Adrenal gland (tissue), 12 donors: ENCODE data around the gene ATP5PO. TPM values are rescaled to one million over a fixed set of nuclear protein-coding genes. Genes with fewer than 3 reads are reported as not detected.

Experiments
- DNase-seq, 7 donors: peaks; one replicate each; pipeline ENCODE4 v3.0.0-alpha.2; 2019 to 2020
- H3K27ac ChIP-seq, 5 donors: fragments of 200-600 bp; sonication (generic) in 4 of 5; 1 replicate in 3 of 5; 2 replicates in 2 of 5; pipeline versions ENCODE4 v1.5.1 to v1.8.0; 2016 to 2020; ENCODE audit warnings: mild to moderate bottlenecking in 1 of 5
- H3K27me3 ChIP-seq: fragments of 200-600 bp; 2 replicates; pipeline ENCODE4 v1.8.0; 2021
- H3K36me3 ChIP-seq, 2 donors: fragments of 200-600 bp; replicated peaks in 1 of 2; 1 replicate in 1 of 2; 2 replicates in 1 of 2; pipeline versions ENCODE4 v1.5.1 to v1.8.0; 2018 to 2022
- H3K4me1 ChIP-seq, 2 donors: fragments of 200-600 bp; replicated peaks in 1 of 2; 1 replicate in 1 of 2; 2 replicates in 1 of 2; pipeline versions ENCODE4 v1.5.1 to v1.8.0; 2018 to 2021
- H3K4me3 ChIP-seq, 4 donors: fragments of 200-600 bp; sonication (generic) in 3 of 4; one replicate each; pipeline ENCODE4 v1.5.1; 2016 to 2018
- H3K9me3 ChIP-seq, 3 donors: fragments of 200-600 bp; sonication (generic) in 1 of 3; replicated peaks in 1 of 3; 1 replicate in 2 of 3; 2 replicates in 1 of 3; pipeline versions ENCODE4 v1.5.1 to v1.8.0; 2016 to 2021
- CTCF ChIP-seq, 6 experiments: fragments of 450-650 bp in 4 of 6; fragments of 200-600 bp in 2 of 6; sonication (generic) in 1 of 6; IDR thresholded peaks; 1 replicate in 5 of 6; 2 replicates in 1 of 6; pipeline versions ENCODE4 v1.5.1 to v1.8.0; 2016 to 2021; ENCODE audit warnings: antibody characterized with exemption in 6 of 6, mild to moderate bottlenecking in 2 of 6, moderate library complexity in 1 of 6
- POLR2A ChIP-seq, 2 donors: fragments of 450-650 bp; IDR thresholded peaks; one replicate each; pipeline ENCODE4 v1.6.1; 2017; ENCODE audit warnings: antibody characterized with exemption in 2 of 2, mild to moderate bottlenecking in 2 of 2, moderate library complexity in 1 of 2
- WGBS, 4 donors: extraction: QIAGEN DNeasy Blood & Tissue Kit in 2 of 4; methylation state at CpG; one replicate each; pipeline versions ENCODE4 v1.1.5 to v1.1.7; 2013 to 2017; 5-methylcytosine and 5-hydroxymethylcytosine counted together
- intact Hi-C, 2 donors: fragments of 100-400 bp; cut with DNase I; formaldehyde crosslinking; loops; one replicate each; pipeline versions ENCODE4 v1.14.1 to v1.15.0; 2022 to 2023
- polyA plus RNA-seq, 3 donors: library from polyadenylated mRNA; stranded (reverse); fragments of 200-250 nt in 2 of 3; fragments of 350-450 nt in 1 of 3; fragmentation: Illumina TruSeq in 1 of 3; extraction: RNeasy Lipid Tissue Mini Kit (QIAGEN cat#74804) in 1 of 3; gene quantifications; one replicate each; pipeline ENCODE4 v1.2.3, GENCODE V29; 2013 to 2014
- total RNA-seq, 9 donors: library from RNA; depleted of rRNA in 4 of 9; stranded (reverse); fragments of >200 nt in 4 of 9; fragments of 120-200 nt in 1 of 9; fragmentation: NEBNext Ultra II Directional in 1 of 9; extraction: Animal tissue kit (Norgen Biotek cat#: 25700) in 1 of 9; gene quantifications; one replicate each; pipeline versions ENCODE4 v1.1.0 to v1.2.4, GENCODE V29; 2013 to 2023
- donor health status: healthy with polysubstance abuse.
- donor health status: Bipolar disorder and iron deficiency.
- donor health status: DM: yes; HTN: yes; CAD: no.
- donor health status: DM: no; HTN: no; CAD: no.
- donor health status: DM: no; HTN: no; CAD: no.
- donor health status: DM: yes; HTN: yes; CAD: no.

ATP5PO gene
- total and polyA plus RNA-seq, 12 donors: 78.6 to 299 (median 189) TPM

GRCh38 chr21:33884376-33885171, 31.0 kb downstream of the ATP5PO start:
- DNase-seq: no peak
- TF ChIP-seq POLR2A (IDR thresholded peaks at IDR 0.05): no peak
- TF ChIP-seq CTCF (IDR thresholded peaks at IDR 0.05): no peak
- H3K4me1 ChIP-seq: no peaks in the 10 kb centered on the region
- WGBS, 4 donors: 66 to 81% (median 77%) methylated on average over 20 of the region's 20 CpGs
- H3K27ac ChIP-seq: no peak overlapping the region
- no peaks in the 10 kb centered on the region for H3K9me3 ChIP-seq
- no peaks in the 10 kb centered on the region for H3K36me3 ChIP-seq
- H3K27me3 ChIP-seq: no peaks in the 10 kb centered on the region
- intact Hi-C loops: no loop called here
- H3K4me3 ChIP-seq: no peak overlapping the region

- H3K4me3 ChIP-seq: no peak overlapping the region
- H3K36me3 ChIP-seq: no peaks in the 10 kb centered on the region
- intact Hi-C loops: no loop called here
- WGBS, 4 donors: 85 to 92% (median 89%) methylated on average over 12 of the region's 12 CpGs
- H3K27me3 ChIP-seq: no peaks in the 10 kb centered on the region
- H3K9me3 ChIP-seq: no peaks in the 10 kb centered on the region
- no peak for TF ChIP-seq POLR2A (IDR thresholded peaks at IDR 0.05)
- TF ChIP-seq CTCF (IDR thresholded peaks at IDR 0.05): no peak
- no peaks in the 10 kb centered on the region for H3K4me1 ChIP-seq
- no peak overlapping the region for H3K27ac ChIP-seq
- no peak for DNase-seq
Observed at GRCh38 chr21:33883118-33883517, 32.5 kb downstream of the ATP5PO start.

- 71 to 81% (median 72%) methylated on average over 9 of the region's 9 CpGs for WGBS, 4 donors
- TF ChIP-seq POLR2A (IDR thresholded peaks at IDR 0.05): no peak
- no peak for TF ChIP-seq CTCF (IDR thresholded peaks at IDR 0.05)
Observed at GRCh38 chr21:33881689-33882440, 33.7 kb downstream of the ATP5PO start.

GRCh38 chr21:33880626-33881025, 35.0 kb downstream of the ATP5PO start:
- intact Hi-C loops: no loop called here
- Histone ChIP-seq H3K4me1 (no peaks in the 10 kb centered on the region), H3K9me3 (no peaks in the 10 kb centered on the region), H3K4me3 (no peak overlapping the region), H3K27me3 (no peaks in the 10 kb centered on the region), H3K36me3 (no peaks in the 10 kb centered on the region), H3K27ac (no peak overlapping the region)
- TF ChIP-seq CTCF (IDR thresholded peaks at IDR 0.05) (no peak), POLR2A (IDR thresholded peaks at IDR 0.05) (no peak)
- 88 to 99% (median 91%) methylated on average over 7 to 13 of the region's 13 CpGs for WGBS, 4 donors
- DNase-seq: no peak

More at GRCh38 chr21:33881689-33882440, 33.7 kb downstream of the ATP5PO start:
- H3K4me1 ChIP-seq: no peaks in the 10 kb centered on the region
- no peak for DNase-seq
- no peaks in the 10 kb centered on the region for H3K9me3 ChIP-seq
- no peaks in the 10 kb centered on the region for H3K27me3 ChIP-seq
- no peak overlapping the region for H3K4me3 ChIP-seq
- H3K36me3 ChIP-seq: no peaks in the 10 kb centered on the region
- no peak overlapping the region for H3K27ac ChIP-seq
- intact Hi-C loops: no loop called here
